Measurements from ENCODE around the gene MDM2.
"Not testable (repeated sequence)": the region's sequence is repeated elsewhere in the genome, so short reads cannot be mapped to it uniquely, and the experiment has no call there.

The MDM2 gene

GRCh38 chr12:68793975-68794652 lies 13.9 kb upstream of the MDM2 start:
- no peak overlapping the region for H3K27ac Mint-ChIP-seq
- H3K36me3 Mint-ChIP-seq: no peaks in the 10 kb centered on the region
- no peak overlapping the region for H3K4me3 Mint-ChIP-seq
- no peaks in the 10 kb centered on the region for H3K9me3 Mint-ChIP-seq
- ATAC-seq: no peak
- no peak for DNase-seq (ENCODE audit: low spot score in 2 of 2)
- H3K4me1 Mint-ChIP-seq: no peaks in the 10 kb centered on the region

GRCh38 chr12:68794653-68795251 lies 13.2 kb upstream of the MDM2 start:
- ATAC-seq: peak; percentile 60
- Mint-ChIP-seq H3K4me1 (no peaks in the 10 kb centered on the region), H3K27ac (no peak overlapping the region), H3K9me3 (no peaks in the 10 kb centered on the region), H3K36me3 (no peaks in the 10 kb centered on the region), H3K4me3 (no peak overlapping the region)
- no peak for DNase-seq (ENCODE audit: low spot score in 2 of 2)

GRCh38 chr12:68796399-68796798 lies 11.6 kb upstream of the MDM2 start:
- Mint-ChIP-seq H3K36me3 (no peaks in the 10 kb centered on the region), H3K9me3 (no peaks in the 10 kb centered on the region), H3K4me3 (no peak overlapping the region), H3K27ac (no peak overlapping the region), H3K4me1 (no peaks in the 10 kb centered on the region)
- ATAC-seq (no peak), DNase-seq (ENCODE audit: low spot score in 2 of 2) (no peak)

- no peak overlapping the region for H3K4me3 Mint-ChIP-seq
- no peak overlapping the region for H3K27ac Mint-ChIP-seq
- H3K36me3 Mint-ChIP-seq: no peaks in the 10 kb centered on the region
- H3K4me1 Mint-ChIP-seq: no peaks in the 10 kb centered on the region
- ATAC-seq (no peak), DNase-seq (ENCODE audit: low spot score in 2 of 2) (no peak)
- no peaks in the 10 kb centered on the region for H3K9me3 Mint-ChIP-seq
These were observed 9.1 kb upstream of the MDM2 start for GRCh38 chr12:68798882-68799234.

GRCh38 chr12:68800294-68800693 lies 7.7 kb upstream of the MDM2 start:
- Mint-ChIP-seq H3K4me3 (no peak overlapping the region), H3K4me1 (no peaks in the 10 kb centered on the region), H3K9me3 (no peaks in the 10 kb centered on the region), H3K36me3 (no peaks in the 10 kb centered on the region), H3K27ac (no peak overlapping the region)
- ATAC-seq: no peak
- no peak for DNase-seq (ENCODE audit: low spot score in 2 of 2)

- not testable (repeated sequence) for H3K9me3 Mint-ChIP-seq
These were observed 6.9 kb upstream of the MDM2 start for GRCh38 chr12:68801124-68801523.

GRCh38 chr12:68802372-68802745 lies 5.6 kb upstream of the MDM2 start:
- H3K36me3 Mint-ChIP-seq; ATAC-seq; H3K4me1 Mint-ChIP-seq; H3K9me3 Mint-ChIP-seq; H3K27ac Mint-ChIP-seq; DNase-seq (ENCODE audit: low spot score in 2 of 2); H3K4me3 Mint-ChIP-seq: not testable (repeated sequence)

More at GRCh38 chr12:68801124-68801523, 6.9 kb upstream of the MDM2 start:
- not testable (repeated sequence) for ATAC-seq; H3K4me3 Mint-ChIP-seq; H3K4me1 Mint-ChIP-seq; H3K27ac Mint-ChIP-seq; DNase-seq (ENCODE audit: low spot score in 2 of 2); H3K36me3 Mint-ChIP-seq

GRCh38 chr12:68802911-68803651 lies 4.9 kb upstream of the MDM2 start:
- H3K9me3 Mint-ChIP-seq: not testable (repeated sequence)

GRCh38 chr12:68803948-68804656 lies 3.9 kb upstream of the MDM2 start:
- DNase-seq (ENCODE audit: low spot score in 2 of 2) (no peak), ATAC-seq (no peak)
- Mint-ChIP-seq H3K9me3 (no peaks in the 10 kb centered on the region), H3K27ac (no peak overlapping the region), H3K4me1 (peaks cover 6% of the 10 kb centered on the region), H3K4me3 (no peak overlapping the region), H3K36me3 (peaks cover 20% of the 10 kb centered on the region)

More at GRCh38 chr12:68802911-68803651, 4.9 kb upstream of the MDM2 start:
- H3K4me3 Mint-ChIP-seq; H3K36me3 Mint-ChIP-seq; H3K4me1 Mint-ChIP-seq; ATAC-seq; DNase-seq (ENCODE audit: low spot score in 2 of 2); H3K27ac Mint-ChIP-seq: not testable (repeated sequence)

GRCh38 chr12:68804657-68805591 lies 3.1 kb upstream of the MDM2 start:
- DNase-seq (ENCODE audit: low spot score in 2 of 2) (no peak), ATAC-seq (no peak)
- H3K4me1 Mint-ChIP-seq: peaks cover 6% of the 10 kb centered on the region
- peaks cover 28% of the 10 kb centered on the region for H3K36me3 Mint-ChIP-seq
- H3K27ac Mint-ChIP-seq: no peak overlapping the region
- no peaks in the 10 kb centered on the region for H3K9me3 Mint-ChIP-seq
- H3K4me3 Mint-ChIP-seq: no peak overlapping the region

GRCh38 chr12:68805592-68806120 lies 2.3 kb upstream of the MDM2 start:
- Mint-ChIP-seq H3K4me3 (no peak overlapping the region), H3K27ac (no peak overlapping the region), H3K36me3 (peaks cover 36% of the 10 kb centered on the region), H3K4me1 (peaks cover 6% of the 10 kb centered on the region), H3K9me3 (no peaks in the 10 kb centered on the region)
- ATAC-seq: no peak
- no peak for DNase-seq (ENCODE audit: low spot score in 2 of 2)

- Mint-ChIP-seq H3K4me1 (peaks cover 14% of the 10 kb centered on the region), H3K4me3 (peak overlapping the region; percentile 90), H3K27ac (peak overlapping the region; percentile 99), H3K9me3 (no peaks in the 10 kb centered on the region), H3K36me3 (peaks cover 46% of the 10 kb centered on the region)
- DNase-seq (ENCODE audit: low spot score in 2 of 2): no peak
- ATAC-seq: no peak
These were observed 1.3 kb upstream of the MDM2 start for GRCh38 chr12:68806488-68807237.

- peak overlapping the region; percentile 99 for H3K27ac Mint-ChIP-seq
- not testable (repeated sequence) for H3K9me3 Mint-ChIP-seq; DNase-seq (ENCODE audit: low spot score in 2 of 2); ATAC-seq
- H3K4me1 Mint-ChIP-seq: peaks cover 15% of the 10 kb centered on the region
- H3K4me3 Mint-ChIP-seq: peak overlapping the region; percentile 90
- H3K36me3 Mint-ChIP-seq: peaks cover 51% of the 10 kb centered on the region
These were observed 752 bp upstream of the MDM2 start for GRCh38 chr12:68807274-68807575.
